HG03039 (cell line): ENCODE data around the gene NTRK2.

Source experiments
- ATAC-seq: cut with Tn5 transposase; IDR thresholded peaks from one replicate; pipeline ENCODE4 v1.9.1; 2021; ENCODE audit warnings: mild to moderate bottlenecking, moderate library complexity; ENCODE audit not compliant: unreplicated experiment

The NTRK2 gene

DNA sequence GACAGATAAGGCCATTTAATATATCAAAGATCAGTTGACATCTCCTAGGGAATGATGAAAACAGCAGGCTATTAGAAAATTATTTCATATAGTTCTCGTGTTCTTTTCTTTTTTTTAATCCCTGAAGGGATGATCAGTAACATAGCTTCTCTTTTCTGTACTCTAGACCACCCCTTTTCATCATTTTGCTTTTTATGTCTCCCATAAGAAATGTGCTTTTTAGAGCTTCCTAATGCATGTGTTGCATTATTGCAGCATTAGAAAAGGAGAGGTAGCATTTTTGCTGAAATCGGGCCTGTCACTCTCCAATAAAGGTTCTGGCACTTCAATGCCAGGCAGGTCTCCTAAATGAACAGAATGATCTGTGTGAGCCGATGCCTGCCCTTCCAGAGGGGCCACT lies 143.3 kb downstream of the NTRK2 start:
- ATAC-seq, result no peak

DNA sequence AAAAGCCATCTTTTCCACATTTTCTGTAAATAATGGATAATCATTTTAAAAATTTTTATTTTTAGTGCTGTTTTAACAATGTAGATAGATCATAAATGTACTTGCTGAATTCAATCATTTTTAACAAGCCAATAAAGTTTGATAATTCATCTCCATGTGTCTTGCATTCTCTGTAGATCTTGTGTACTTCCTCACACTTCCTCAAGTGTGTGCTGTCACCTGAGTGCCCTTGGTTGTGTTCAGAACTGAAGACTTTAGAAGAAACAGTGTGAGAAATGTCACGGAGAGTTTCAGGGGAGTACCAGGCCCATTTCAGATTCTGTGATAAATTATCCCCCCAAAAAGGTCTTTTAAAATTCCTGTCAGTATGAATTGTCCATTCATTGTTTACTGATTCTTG lies 146.0 kb downstream of the NTRK2 start:
- ATAC-seq, result no peak

DNA sequence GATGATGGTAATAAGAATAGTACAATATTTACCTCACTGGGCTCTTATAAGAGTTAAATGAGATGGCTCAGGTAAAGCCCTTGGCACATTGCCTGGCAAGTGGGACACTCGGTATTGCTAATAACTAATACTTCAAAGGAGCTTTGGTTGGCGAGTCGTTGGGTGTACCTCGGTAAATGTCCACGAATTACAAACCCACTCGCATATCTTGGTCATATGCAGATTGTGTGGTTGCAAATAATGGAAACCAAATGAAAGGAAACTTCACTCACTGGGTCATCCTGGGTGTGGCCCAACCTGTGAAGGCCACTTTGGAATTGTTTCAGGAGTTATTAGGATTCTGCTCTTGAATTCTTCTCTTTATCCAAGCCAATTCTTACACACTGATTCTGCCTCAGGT lies 147.5 kb downstream of the NTRK2 start:
- no peak for ATAC-seq

DNA sequence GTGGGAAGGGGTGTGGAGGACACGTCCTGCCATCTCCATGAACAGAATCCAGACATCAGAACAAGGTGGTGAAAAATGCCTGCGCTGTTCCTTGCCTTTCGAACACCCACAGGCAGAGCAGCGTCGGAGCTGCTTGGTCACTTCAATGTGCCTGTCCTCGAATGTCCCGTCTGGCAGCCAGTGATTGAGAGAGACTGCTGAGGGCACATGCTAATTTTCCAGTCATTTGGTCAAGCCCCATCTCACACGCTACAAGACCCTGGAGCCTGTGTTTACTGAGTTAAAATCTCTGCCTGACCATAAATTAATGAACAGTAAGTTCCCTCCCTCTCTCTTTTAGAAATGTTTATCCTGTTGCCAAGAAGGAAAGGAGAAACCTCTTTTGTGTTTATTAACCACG lies 149.3 kb downstream of the NTRK2 start:
- no peak for ATAC-seq

DNA sequence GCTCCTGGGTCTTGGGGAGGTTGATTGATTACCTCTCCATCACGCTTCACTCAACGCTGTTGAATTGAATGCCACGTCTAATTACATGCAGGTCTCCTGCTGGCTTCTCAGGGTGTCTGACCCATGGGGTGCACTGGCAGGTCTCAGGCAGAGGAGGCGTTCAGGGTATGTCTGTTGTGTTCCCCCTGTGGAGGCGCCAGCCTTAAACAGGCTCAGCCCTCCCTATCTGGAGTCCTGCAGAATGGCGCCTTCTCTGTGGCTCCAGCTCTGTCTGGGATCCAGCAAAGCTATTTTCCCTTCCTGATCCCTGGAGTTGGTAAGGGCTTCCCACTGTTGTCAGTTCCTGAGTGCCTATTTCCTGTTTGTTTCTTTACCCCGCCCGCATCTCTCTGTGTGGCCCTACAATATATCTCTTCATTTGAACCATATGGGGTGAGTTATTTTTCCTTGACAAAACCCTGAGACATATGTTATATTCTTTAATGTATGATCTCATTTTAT lies 150.0 kb downstream of the NTRK2 start:
- no peak for ATAC-seq

DNA sequence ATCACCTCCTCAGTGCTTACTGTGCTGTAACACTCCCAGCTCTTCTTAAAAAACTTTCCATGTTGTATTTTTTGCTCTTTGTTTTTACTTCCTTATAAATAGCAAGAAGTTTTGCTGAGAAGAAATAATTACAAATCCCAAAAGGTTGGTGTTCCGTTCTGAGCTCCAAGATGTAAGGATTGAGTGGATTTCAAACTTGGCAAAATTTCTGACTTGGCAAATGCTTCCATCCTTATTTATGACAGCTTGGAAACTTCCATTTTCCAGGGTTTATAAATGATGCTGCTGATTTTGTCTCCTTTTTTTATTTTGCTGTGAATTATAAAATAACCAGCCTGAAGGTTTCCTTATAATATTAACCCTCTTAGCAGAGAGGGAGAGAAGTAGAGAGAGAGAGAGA lies 151.9 kb downstream of the NTRK2 start:
- no peak for ATAC-seq

DNA sequence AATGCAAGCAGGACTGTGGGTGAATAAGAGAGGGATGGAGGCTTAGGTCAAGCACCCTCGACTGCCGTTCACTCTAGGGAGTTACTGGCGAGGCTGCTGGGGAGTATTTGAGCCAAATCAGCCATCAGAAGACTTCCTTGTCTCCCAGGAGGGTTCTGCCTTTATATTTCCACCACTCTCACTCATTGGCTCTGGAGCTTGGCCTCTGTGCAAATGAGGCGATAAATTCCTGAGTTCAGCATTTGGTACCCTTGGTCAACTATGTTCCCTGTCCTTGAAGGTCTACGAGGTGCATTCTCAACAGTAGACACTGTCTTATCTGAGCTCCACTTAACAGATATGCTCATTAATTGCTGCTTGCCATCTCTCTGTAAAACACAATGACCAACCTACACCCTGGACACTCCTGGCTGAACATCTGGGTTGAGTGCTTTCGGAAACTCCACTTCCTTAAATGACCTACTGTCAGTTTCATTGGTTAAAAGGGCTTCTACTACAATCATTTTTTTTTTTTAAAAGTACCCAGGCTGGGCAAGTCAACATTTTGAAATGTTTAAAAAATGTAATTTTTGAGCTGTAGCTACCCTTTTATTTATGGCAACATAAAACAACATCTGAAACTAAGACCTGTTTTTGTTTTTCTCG lies 153.2 kb downstream of the NTRK2 start:
- ATAC-seq, result no peak

DNA sequence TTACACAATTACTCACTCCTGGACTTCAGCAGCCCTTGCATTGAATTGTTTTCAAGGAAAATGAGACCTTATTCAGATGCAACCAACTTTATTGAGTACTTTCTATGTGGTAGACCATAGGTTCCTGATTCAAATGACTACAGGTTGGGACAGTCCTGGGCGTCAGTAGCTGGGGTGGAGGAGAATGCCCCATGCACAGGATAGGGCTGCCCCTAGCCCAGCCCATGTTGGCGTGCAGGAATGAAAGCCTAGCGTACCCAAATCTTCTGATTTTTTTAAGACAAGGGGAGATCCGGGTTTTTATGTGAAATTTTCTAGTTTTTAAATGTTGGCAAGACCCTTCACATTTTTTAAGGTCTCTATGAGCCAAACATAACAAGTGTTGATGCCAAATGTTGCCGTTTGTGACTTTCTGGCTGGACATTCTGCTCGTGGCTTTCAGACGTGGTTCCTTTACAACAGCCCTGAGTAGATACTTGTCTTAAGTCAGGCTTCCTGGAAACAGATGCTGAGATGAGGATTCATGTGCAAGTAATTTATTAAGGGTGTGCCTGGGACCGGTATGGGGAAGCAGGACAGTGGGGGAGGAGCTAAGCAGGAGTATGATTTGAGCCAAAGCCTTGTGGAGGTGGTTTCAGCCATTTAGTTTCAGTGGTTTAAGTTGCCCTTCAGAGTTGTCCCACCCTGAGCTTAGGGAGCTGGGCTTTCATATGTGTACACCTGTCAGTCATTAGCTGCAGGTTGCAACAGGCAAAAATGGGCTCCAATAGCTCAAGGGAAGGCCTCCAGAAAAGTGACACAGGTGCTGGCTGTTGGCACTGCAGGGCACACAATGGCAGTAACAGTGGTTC lies 154.1 kb downstream of the NTRK2 start:
- peak; percentile 55 for ATAC-seq

DNA sequence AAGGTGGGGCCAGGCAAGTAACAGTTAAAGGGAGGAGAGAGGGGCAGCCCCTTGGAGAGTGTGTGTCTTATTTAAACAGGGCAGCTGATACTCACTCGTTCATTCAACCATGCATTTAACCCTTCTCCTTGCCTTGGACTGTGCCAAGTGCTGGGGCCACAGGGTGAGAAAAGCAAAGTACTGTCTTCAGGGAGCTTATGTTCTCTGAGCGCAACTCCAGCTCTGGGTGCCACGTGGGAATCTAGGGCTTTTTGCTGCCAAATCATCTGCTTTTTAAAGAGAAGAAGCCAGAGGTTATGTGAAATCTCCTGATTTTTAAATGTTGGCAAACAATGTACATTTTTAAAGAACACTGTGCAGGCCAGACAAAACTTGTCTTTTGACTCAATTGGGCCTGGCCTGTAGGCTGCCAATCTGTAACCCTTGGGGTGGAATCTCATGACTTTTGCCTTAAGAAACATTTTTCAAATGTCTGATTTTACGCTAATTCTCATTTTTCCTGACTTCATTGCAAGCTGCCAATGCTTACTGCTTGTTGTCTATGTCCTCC lies 157.8 kb downstream of the NTRK2 start:
- ATAC-seq, result no peak

DNA sequence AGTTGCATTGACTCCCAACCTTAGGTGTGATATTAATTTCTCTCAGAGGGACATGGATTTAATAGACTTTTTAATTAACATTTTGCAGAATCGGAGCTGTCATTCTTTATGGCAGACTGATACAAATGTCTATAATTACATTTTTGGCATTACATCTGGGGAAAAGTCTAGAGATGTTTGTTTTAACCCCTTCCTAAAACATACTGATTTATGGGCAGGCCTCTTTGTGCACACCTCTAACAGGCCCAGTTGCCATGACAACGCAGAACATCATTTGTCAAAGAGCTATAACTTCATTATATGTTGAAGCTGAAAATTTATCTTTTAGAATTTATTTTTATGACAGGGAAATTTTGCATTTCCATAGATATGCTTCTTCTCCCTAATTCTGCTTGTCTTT lies 158.5 kb downstream of the NTRK2 start:
- ATAC-seq, result no peak

DNA sequence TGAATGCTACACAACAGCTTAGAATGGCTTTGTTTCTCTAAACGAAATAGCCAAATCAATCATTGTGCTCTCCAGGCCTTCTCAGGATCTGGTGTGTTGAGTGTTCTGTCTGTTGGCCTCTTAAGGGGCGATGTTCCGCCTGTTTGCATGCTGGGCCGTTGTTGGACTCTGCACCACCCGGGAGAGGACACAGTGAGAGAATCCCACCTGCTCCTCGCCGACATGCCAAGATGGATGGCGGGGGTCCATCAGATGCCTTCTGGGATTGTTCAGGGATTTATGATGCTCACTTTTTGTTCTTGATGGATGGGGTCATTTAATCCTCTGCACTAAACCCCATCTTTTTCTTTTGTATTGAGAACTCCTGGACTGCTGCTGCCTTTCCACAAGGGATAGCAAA lies 159.9 kb downstream of the NTRK2 start:
- no peak for ATAC-seq

DNA sequence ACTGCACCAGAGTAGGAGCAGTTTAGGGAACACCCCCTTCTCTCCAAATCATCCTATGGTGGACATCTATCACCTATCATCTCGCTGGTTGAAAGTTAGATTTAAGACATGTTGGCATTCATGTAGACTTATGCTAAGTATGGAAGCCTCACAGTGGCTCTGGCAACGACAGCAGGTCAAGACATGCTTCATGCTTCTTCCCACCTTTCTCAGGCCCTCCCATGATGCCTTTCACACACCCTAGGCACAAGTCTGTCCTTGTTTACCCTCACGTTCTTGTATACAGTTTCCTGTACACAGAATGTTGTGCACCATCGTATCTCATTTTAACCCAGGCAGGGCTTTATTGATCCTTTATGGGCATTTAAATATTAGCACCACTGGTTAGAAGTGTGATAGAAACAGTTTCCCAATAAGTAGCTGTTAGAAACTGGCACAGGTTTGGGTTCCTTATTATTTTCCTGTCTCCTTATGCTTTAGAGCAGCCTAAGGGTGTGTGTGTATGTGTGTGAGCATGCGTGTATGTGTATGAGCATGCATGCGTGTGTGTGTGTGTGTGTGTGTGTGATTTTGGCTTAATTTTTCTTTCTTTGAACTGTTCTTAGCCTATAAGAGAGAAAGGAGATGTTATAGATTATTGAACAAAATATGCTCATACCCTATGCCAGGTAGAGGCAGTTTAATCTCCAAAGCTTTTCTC lies 160.6 kb downstream of the NTRK2 start:
- no peak for ATAC-seq

DNA sequence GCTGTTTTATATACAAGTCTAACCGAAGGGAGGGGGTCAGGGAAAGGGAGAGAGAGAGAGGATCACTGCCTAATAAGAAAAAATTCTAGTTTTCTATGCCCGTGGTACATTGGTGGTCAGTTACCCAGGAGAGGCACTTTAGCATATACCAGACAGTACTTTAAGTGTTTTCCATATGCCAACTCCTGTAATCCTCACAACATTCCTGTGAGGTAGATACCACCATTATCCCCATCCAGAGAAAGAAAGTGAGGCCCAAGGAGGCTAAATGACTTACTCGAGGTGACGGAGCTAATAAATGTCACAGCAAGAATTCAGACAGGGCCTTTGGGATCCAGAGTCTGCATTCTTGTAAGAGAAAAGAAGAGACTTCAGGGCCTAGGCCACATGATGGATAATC lies 161.8 kb downstream of the NTRK2 start:
- no peak for ATAC-seq

DNA sequence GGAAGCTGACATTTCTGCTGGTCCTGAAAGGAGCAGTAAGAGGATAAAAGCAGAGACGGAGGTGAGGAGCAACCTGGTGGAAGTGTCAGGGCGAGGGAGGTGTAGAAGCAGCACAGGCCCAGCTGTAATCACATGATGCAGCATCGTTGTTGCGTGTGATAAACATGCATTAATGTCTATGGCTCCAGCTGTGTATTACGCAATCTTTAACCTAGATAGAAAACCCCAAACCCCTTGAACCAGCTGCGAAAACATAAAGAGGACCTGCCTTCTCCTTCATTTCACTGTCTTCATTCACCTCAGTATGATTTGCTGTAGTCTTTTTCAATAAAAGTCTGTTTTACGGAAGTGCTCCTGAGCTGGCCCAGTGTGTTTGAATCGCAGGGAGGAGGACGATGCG lies 162.9 kb downstream of the NTRK2 start:
- ATAC-seq, result no peak

DNA sequence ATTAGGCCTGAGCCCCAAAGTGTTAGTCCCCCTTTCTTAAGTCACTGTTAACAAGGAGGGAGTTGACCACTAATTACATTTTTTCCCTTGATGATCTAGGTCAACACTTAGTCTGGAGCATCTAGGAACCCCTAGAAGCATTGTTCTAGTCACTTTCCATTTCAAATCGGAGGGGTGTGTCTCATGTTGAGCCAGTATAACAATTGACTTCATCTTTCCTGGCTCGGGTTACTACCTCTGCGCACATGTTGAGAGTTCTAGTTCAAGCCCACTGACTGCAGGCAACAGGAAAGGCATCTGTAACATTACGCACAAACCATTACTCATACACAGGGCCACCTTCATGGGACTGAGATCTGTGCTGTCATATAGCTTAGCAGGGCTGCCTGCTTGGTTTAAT lies 164.9 kb downstream of the NTRK2 start:
- no peak for ATAC-seq

DNA sequence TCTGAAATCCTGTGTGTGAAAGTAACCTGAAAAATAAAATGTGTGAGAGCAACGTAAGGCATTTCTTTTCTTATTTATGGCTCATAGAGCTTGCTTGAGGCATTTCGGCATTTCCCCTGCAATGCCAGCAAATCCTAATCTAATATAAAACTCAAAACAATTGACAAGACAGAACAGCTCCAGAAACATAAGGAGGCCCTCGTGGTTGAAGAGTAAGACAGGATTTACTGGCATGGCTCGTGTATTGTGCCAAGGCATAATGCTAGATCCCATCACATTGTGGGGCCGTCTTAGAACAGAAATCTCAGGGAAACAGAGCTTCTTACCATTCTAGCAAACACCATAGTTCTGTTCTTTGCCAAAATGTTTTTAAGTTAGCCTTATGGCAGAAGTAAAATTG lies 166.2 kb downstream of the NTRK2 start:
- ATAC-seq, result no peak

DNA sequence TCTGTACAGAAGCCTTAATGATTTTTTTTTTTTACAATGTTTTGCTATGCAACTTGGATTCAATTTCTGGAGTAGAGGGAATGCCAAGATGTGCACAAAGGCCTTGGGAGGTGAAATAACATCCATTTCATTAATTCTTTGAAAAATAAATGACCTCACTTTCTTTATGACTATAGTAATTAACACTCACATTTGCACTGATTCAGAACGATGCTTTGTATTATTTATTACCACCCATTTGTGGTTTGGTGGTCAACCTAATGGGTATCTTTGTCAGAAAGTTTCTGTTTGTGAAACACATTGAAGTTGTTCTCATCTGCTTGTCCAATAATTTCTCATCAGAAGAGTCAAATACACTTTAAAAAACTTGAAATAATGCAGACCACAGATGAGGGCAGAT lies 169.3 kb downstream of the NTRK2 start:
- no peak for ATAC-seq

DNA sequence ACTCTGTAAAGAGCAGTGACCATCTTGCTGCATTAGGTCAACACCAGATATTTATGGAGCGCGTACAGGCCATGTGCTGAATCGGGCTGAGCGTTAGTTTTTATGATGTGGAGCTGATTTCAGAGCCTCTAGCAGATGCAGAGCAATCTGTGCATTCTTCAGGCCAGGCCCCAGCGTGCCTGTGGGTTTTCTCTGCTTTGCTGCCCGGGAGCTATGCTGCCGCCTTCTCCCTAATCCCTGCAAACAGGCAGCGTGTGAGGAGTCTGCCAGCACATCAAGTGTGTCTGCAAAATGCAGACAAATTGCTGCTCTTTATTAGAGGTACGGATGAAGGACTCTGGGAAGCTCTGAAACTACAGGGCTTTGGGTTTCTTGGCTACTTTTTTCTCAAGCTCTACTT lies 170.0 kb downstream of the NTRK2 start:
- no peak for ATAC-seq

DNA sequence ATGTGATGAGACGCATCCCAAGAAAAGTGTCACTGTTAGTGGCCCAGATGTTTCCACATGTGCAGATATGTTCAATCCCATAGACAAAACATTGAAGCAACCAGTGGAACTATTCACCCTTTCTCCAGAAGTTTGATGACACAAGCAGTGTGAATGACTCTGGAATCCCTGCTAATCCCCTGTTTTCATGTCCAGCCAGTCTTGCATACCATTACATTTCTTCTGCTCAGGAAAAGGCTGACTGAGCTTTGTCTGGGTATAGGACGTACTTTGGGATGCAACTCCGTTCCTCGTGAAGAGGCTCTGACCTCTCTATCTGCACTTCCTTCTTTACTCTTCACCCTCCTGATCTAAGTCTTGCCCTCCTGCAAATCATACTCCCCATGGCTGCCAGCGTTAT lies 172.4 kb downstream of the NTRK2 start:
- ATAC-seq, result no peak

DNA sequence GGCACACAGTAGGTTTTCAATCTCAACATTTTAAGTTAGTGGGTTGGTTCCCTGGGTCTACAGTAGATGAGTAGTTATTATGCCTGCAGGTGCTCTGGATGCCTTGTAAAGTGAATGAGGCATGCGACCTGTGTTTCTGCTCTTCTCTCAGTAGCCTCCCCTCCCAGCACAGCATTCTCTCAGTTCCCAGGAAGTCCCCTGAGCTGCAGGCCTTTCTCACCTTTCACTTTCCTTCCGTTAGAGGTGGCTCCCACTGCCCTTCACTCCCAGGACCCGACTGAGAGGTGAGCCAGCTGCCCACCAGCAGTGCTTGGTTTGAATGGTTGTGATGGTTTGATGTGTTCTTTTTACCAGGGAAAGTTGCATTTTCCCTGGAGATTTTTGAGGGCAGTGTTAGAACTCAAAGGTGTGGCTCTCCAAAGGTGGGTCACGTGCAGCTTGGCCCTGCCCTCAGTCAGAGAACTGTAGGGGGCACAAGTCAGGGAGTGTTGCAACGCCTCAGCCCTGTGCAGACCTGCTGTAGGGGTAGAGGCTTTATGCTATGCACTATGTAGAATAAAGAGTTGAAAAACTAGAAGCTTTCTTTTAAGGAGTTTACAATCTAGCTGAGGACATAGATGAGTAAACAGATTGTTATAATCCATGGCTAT lies 173.8 kb downstream of the NTRK2 start:
- no peak for ATAC-seq
